Measurements from ENCODE around the gene LAPTM4A. TPM values are rescaled to one million over a fixed set of nuclear protein-coding genes. Genes with fewer than 3 reads are reported as not detected.

The LAPTM4A gene
- total and polyA plus RNA-seq, 9 donors = 170 to 843 (median 282) TPM

DNA sequence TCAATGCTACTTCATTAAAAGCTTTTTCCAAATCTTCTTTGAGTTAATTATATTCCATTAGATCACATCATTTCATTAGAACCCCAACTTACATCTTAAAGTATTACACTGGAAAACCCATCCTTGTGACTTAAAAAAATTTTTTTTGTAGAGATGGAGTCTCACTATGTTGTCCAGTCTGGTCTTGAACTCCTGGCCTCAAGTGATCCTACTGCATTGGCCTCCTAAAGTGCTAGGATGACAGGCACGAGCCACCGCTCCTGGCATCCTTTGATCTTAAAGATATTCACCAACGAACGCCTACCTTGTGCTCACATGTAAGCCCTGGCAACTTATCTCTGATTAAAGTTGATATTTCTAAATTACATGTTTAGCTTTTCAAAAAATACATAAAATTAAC lies 6.7 kb downstream of the LAPTM4A start:
- Histone ChIP-seq H3K27ac (no peak overlapping the region), H3K9me3 (no peaks in the 10 kb centered on the region), H3K4me1 (ENCODE audit: insufficient read depth) (peaks cover 19% of the 10 kb centered on the region), H3K27me3 (no peaks in the 10 kb centered on the region), H3K4me3 (no peak overlapping the region), H3K36me3 (no peaks in the 10 kb centered on the region)
- TF ChIP-seq, protein P1, sequence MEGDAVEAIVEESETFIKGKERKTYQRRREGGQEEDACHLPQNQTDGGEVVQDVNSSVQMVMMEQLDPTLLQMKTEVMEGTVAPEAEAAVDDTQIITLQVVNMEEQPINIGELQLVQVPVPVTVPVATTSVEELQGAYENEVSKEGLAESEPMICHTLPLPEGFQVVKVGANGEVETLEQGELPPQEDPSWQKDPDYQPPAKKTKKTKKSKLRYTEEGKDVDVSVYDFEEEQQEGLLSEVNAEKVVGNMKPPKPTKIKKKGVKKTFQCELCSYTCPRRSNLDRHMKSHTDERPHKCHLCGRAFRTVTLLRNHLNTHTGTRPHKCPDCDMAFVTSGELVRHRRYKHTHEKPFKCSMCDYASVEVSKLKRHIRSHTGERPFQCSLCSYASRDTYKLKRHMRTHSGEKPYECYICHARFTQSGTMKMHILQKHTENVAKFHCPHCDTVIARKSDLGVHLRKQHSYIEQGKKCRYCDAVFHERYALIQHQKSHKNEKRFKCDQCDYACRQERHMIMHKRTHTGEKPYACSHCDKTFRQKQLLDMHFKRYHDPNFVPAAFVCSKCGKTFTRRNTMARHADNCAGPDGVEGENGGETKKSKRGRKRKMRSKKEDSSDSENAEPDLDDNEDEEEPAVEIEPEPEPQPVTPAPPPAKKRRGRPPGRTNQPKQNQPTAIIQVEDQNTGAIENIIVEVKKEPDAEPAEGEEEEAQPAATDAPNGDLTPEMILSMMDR (IDR thresholded peaks at IDR 0.05) = no peak
- TF ChIP-seq EP300 (IDR thresholded peaks at IDR 0.05) (no peak), POLR2A (IDR thresholded peaks at IDR 0.05) (no peak)
- 71 to 78% (median 78%) methylated on average over 4 of the region's 4 CpGs for WGBS, 3 donors
- no peak for DNase-seq
- intact Hi-C loops (cut with DNase I) = no loop called here

DNA sequence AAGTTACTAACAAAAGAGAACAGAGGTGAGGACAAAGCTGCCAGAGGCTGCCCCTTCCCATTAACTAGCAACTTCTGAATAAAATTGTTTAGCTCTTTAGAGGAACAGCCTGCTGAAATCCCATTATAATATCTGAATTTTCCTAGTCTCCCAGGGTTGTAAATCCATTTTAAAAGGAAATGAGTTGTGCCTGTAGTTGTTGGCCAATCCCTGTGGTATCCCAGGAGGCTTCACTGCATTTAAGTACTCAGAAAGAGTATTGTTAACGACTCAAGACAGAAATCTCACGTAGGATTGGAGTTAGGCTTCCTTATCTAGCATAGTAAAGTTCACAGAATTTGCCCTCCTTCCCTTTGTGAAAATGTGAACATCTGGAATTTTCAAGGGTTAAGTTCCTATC lies 8.9 kb downstream of the LAPTM4A start:
- Histone ChIP-seq H3K27me3 (no peaks in the 10 kb centered on the region), H3K36me3 (no peaks in the 10 kb centered on the region), H3K9me3 (no peaks in the 10 kb centered on the region), H3K4me1 (ENCODE audit: insufficient read depth) (peaks cover 16% of the 10 kb centered on the region), H3K27ac (no peak overlapping the region), H3K4me3 (no peak overlapping the region)
- no peak for DNase-seq
- TF ChIP-seq POLR2A (IDR thresholded peaks at IDR 0.05) = no peak
- intact Hi-C loops (cut with DNase I) = no loop called here
- 14 to 27% (median 23%) methylated on average over 2 of the region's 2 CpGs for WGBS, 3 donors

DNA sequence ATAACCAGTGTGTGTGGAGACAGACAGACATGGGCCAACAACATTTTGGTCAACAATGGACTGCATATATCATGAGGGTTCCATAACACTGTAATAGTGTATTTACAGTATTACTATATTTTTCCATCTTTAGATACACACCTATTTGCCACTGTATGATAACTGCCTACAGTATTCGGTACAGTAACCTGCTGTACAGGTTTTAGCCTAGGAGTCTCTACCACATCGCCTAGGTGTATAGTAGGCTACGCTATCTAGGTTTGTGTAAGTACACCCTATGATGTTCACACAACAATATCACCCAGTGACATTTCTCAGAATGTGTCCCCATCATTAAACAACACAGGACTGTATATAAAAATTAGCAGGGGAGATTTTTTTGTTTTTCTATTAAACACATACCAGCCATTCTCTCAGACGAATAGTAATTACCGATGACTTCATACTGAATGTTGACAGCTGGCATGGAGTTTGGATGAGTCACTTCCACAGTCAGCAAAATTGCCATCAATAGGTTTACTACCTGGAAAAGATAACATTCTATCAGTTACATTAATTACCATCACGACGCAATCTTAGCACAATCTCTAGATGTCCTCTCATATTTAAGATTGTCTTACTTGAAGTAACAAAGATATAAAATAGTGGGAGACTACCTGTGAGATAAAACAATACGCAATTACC lies 10.8 kb downstream of the LAPTM4A start:
- H3K9me3 ChIP-seq = no peaks in the 10 kb centered on the region
- H3K4me1 ChIP-seq (ENCODE audit: insufficient read depth) = peaks cover 18% of the 10 kb centered on the region
- WGBS, 3 donors = 77 to 80% (median 79%) methylated on average over 8 of the region's 8 CpGs
- H3K36me3 ChIP-seq = no peaks in the 10 kb centered on the region
- intact Hi-C loops (cut with DNase I) = no loop called here
- H3K27me3 ChIP-seq = no peaks in the 10 kb centered on the region
- H3K27ac ChIP-seq = no peak overlapping the region
- no peak for DNase-seq
- TF ChIP-seq POLR2A (IDR thresholded peaks at IDR 0.05) (no peak), EP300 (IDR thresholded peaks at IDR 0.05) (no peak)
- TF ChIP-seq, protein P1 (IDR thresholded peaks at IDR 0.05) = no peak
- no peak overlapping the region for H3K4me3 ChIP-seq

DNA sequence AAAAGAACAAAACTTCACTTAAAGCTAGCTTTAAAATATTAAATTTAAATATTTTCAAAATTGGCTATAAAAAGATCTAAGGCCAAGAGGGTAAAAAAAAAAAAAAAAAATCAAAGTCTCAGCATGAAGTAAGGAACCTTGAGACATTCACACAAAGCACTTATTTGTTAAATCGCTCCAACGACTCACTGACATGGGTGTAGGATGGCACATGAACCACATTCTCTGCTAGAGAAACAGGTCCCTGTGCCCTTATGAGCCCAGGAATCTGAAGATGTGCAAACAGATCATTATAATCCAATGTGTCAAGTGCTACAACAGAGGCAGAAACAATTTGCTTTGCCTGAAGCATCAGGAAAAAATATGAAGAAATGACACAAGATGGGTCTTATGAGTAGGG lies 13.8 kb downstream of the LAPTM4A start:
- Histone ChIP-seq H3K27me3 (no peaks in the 10 kb centered on the region), H3K36me3 (no peaks in the 10 kb centered on the region), H3K9me3 (no peaks in the 10 kb centered on the region), H3K4me3 (no peak overlapping the region), H3K27ac (no peak overlapping the region), H3K4me1 (ENCODE audit: insufficient read depth) (peaks cover 8% of the 10 kb centered on the region)
- TF ChIP-seq, protein P1 (IDR thresholded peaks at IDR 0.05) = no peak
- TF ChIP-seq POLR2A (IDR thresholded peaks at IDR 0.05) = no peak
- TF ChIP-seq EP300 (IDR thresholded peaks at IDR 0.05) = no peak
- intact Hi-C loops (cut with DNase I) = no loop called here
- no peak for DNase-seq
- 50 to 68% (median 59%) methylated on average over 2 of the region's 2 CpGs for WGBS, 3 donors

DNA sequence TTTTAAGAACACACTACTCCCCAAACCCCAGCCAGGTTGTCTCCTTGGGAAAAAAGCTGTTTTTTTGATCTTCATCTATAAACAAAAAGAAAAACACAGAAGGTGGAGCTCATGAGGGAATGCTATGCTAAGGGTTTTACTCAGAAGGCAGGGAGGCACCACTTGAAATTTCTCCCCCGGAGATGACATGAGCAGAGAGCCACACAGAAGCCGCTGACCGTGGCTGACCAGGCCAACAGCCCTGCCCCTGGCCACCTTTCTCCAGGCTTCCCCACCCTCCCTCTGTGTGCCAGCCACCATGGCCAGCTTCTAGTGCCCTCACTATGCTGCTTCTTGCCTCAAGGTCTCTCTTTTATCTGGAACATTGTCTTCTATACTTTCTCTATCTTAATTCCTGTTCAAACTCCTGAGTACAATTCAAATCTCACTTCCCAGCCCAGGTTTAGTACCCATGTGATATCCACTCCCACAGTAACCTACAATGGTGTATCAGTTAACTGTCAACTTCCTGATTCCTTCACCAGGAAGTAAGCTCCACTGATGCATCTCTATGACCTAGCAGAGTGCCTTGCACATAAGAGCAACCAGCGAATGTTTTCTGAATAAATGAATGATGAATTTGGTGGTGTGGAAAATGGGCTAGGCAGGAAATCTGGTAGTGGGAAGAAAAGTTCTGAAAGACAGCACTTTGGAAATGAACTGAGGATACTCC lies 15.3 kb downstream of the LAPTM4A start:
- intact Hi-C loops (cut with DNase I) = no loop called here
- DNase-seq = no peak
- Histone ChIP-seq H3K9me3 (no peaks in the 10 kb centered on the region), H3K4me1 (ENCODE audit: insufficient read depth) (peaks cover 4% of the 10 kb centered on the region), H3K27ac (no peak overlapping the region), H3K27me3 (no peaks in the 10 kb centered on the region), H3K36me3 (no peaks in the 10 kb centered on the region), H3K4me3 (no peak overlapping the region)
- 70 to 73% (median 71%) methylated on average over 4 of the region's 4 CpGs for WGBS, 3 donors
- TF ChIP-seq, protein P1 (IDR thresholded peaks at IDR 0.05) = no peak
- no peak for TF ChIP-seq EP300 (IDR thresholded peaks at IDR 0.05)
- no peak for TF ChIP-seq POLR2A (IDR thresholded peaks at IDR 0.05)
